Gastrocnemius medialis (tissue), 4 donors: ENCODE measurements around the gene RALBP1.

Experiments used
- POLR2A ChIP-seq, 2 donors: fragments of 450-650 bp; IDR thresholded peaks; one replicate each; pipeline ENCODE4 v1.6.1; 2017; ENCODE audit warnings: antibody characterized with exemption in 2 of 2, mild to moderate bottlenecking in 2 of 2, moderate library complexity in 2 of 2
- TF ChIP-seq, protein P1 (sequence below), 5 experiments: fragments of 450-650 bp in 3 of 5; fragments of 200-600 bp in 2 of 5; sonication (generic) in 2 of 5; IDR thresholded peaks in 4 of 5; conservative IDR thresholded peaks in 1 of 5; 1 replicate in 4 of 5; 2 replicates in 1 of 5; pipeline ENCODE4 v1.5.1; 2016 to 2019; ENCODE audit warnings: antibody characterized with exemption in 5 of 5, mild to moderate bottlenecking in 3 of 5, moderate library complexity in 3 of 5

DNA sequence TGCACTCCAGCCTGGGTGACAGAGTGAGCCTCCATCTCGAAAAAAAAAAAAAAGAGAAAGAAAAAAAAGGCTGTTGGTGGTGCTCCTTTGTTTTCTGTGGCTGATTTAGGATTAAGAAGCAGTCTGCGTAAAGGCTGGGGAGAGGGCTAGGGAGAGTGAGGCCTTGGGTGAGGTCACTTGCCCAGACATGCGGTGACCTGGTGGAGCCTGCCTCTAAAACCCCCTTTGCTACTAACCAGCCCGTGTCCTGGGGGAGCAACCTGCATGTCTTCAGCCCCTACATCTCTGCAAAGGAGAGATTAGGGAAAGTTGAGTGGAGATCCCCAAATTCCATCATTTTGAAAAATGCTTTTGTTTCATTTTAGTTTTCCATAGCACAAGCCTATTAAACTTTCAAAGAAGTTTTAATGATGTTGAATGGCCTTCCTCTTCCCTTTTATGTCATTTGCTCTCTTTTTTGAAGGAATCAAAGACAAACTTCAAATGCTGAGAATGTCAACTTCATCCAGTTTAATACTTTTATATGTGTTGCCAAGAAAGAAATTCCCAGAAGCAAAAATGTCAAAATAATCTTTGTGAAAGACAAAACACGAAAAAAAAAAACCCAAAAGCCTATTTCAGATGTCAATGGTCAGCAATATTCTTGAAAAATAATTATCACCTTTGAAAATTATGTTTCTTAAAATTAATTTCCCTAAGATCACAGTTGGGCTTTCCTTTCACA is 38.9 kb upstream of the RALBP1 start:
- TF ChIP-seq, protein P1, sequence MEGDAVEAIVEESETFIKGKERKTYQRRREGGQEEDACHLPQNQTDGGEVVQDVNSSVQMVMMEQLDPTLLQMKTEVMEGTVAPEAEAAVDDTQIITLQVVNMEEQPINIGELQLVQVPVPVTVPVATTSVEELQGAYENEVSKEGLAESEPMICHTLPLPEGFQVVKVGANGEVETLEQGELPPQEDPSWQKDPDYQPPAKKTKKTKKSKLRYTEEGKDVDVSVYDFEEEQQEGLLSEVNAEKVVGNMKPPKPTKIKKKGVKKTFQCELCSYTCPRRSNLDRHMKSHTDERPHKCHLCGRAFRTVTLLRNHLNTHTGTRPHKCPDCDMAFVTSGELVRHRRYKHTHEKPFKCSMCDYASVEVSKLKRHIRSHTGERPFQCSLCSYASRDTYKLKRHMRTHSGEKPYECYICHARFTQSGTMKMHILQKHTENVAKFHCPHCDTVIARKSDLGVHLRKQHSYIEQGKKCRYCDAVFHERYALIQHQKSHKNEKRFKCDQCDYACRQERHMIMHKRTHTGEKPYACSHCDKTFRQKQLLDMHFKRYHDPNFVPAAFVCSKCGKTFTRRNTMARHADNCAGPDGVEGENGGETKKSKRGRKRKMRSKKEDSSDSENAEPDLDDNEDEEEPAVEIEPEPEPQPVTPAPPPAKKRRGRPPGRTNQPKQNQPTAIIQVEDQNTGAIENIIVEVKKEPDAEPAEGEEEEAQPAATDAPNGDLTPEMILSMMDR (IDR thresholded peaks at IDR 0.05 in 4 of 5, conservative IDR thresholded peaks at IDR 0.05 in 1 of 5): no peak
- no peak for TF ChIP-seq POLR2A (IDR thresholded peaks at IDR 0.05)
